ENCODE measurements around the gene PPARA.

Gene PPARA

GRCh38 chr22:46274381-46274780 lies 124.1 kb downstream of the PPARA start:
- no peak for DNase-seq (ENCODE audit: low read depth in 2 of 2)

- no peak for DNase-seq (ENCODE audit: low read depth in 2 of 2)
Measured at GRCh38 chr22:46275455-46276122, 125.3 kb downstream of the PPARA start.

- DNase-seq (ENCODE audit: low read depth in 2 of 2) = no peak
Measured at GRCh38 chr22:46276563-46276962, 126.2 kb downstream of the PPARA start.

- DNase-seq (ENCODE audit: low read depth in 2 of 2) = no peak
Measured at GRCh38 chr22:46278656-46279645, 128.6 kb downstream of the PPARA start.

- no peak for DNase-seq (ENCODE audit: low read depth in 2 of 2)
Measured at GRCh38 chr22:46280063-46280817, 129.9 kb downstream of the PPARA start.

GRCh38 chr22:46280999-46281623 lies 130.8 kb downstream of the PPARA start:
- no peak for DNase-seq (ENCODE audit: low read depth in 2 of 2)

GRCh38 chr22:46281866-46282678 lies 131.7 kb downstream of the PPARA start:
- no peak for DNase-seq (ENCODE audit: low read depth in 2 of 2)

- DNase-seq (ENCODE audit: low read depth in 2 of 2) = peak; percentile 49 to 60
Measured at GRCh38 chr22:46286006-46286405, 135.7 kb downstream of the PPARA start.

- DNase-seq (ENCODE audit: low read depth in 2 of 2) = no peak
Measured at GRCh38 chr22:46286941-46287872, 136.9 kb downstream of the PPARA start.

GRCh38 chr22:46287873-46288751 lies 137.8 kb downstream of the PPARA start:
- no peak for DNase-seq (ENCODE audit: low read depth in 2 of 2)

GRCh38 chr22:46288846-46289243 lies 138.5 kb downstream of the PPARA start:
- no peak for DNase-seq (ENCODE audit: low read depth in 2 of 2)

GRCh38 chr22:46289244-46289891 lies 139.0 kb downstream of the PPARA start:
- DNase-seq (ENCODE audit: low read depth in 2 of 2) = no peak

- no peak for DNase-seq (ENCODE audit: low read depth in 2 of 2)
Measured at GRCh38 chr22:46290121-46290842, 140.0 kb downstream of the PPARA start.

- DNase-seq (ENCODE audit: low read depth in 2 of 2) = no peak
Measured at GRCh38 chr22:46290843-46291785, 140.8 kb downstream of the PPARA start.

GRCh38 chr22:46292173-46292572 lies 141.8 kb downstream of the PPARA start:
- DNase-seq (ENCODE audit: low read depth in 2 of 2) = no peak

GRCh38 chr22:46292732-46293131 lies 142.4 kb downstream of the PPARA start:
- DNase-seq (ENCODE audit: low read depth in 2 of 2) = no peak

All from fibroblast of skin of left quadriceps (primary cell).